Subcutaneous abdominal adipose tissue (tissue), 5 donors: ENCODE data around the gene ADARB2.

ENCODE experiments used
- H3K27ac ChIP-seq: one replicate; pipeline ENCODE4 v1.7.0; 2013; ENCODE audit warnings: low read depth, mild to moderate bottlenecking, inconsistent platforms, low read length, moderate library complexity
- H3K27me3 ChIP-seq, 5 donors: one replicate each; pipeline ENCODE4 v1.7.0; 2013; ENCODE audit warnings: low read length in 5 of 5, inconsistent platforms in 1 of 5; ENCODE audit not compliant: control insufficient read depth in 5 of 5, insufficient read depth in 4 of 5
- H3K36me3 ChIP-seq, 5 donors: one replicate each; pipeline ENCODE4 v1.7.0; 2013; ENCODE audit warnings: low read length in 5 of 5; ENCODE audit not compliant: control insufficient read depth in 5 of 5, insufficient read depth in 5 of 5
- H3K4me1 ChIP-seq, 5 donors: one replicate each; pipeline ENCODE4 v1.7.0; 2013; ENCODE audit warnings: low read length in 5 of 5, mild to moderate bottlenecking in 3 of 5, moderate library complexity in 1 of 5; ENCODE audit not compliant: control insufficient read depth in 5 of 5, insufficient read depth in 5 of 5
- H3K4me3 ChIP-seq, 5 donors: one replicate each; pipeline ENCODE4 v1.7.0; 2013; ENCODE audit warnings: low read length in 5 of 5, low read depth in 1 of 5
- H3K9ac ChIP-seq, 5 donors: one replicate each; pipeline ENCODE4 v1.7.0; 2013; ENCODE audit warnings: low read length in 5 of 5, mild to moderate bottlenecking in 4 of 5, moderate library complexity in 3 of 5
- H3K9me3 ChIP-seq, 5 donors: one replicate each; pipeline ENCODE4 v1.7.0; 2013; ENCODE audit warnings: low read length in 5 of 5; ENCODE audit not compliant: control insufficient read depth in 5 of 5
- donor health status: healthy.
- donor health status: healthy.
- donor health status: healthy.
- donor health status: healthy.
- donor health status: healthy.

ADARB2 gene

GRCh38 chr10:1594372-1595241 lies 142.7 kb downstream of the ADARB2 start:
- no peaks in the 10 kb centered on the region for H3K4me1 ChIP-seq
- H3K36me3 ChIP-seq = no peaks in the 10 kb centered on the region
- no peak overlapping the region for H3K9ac ChIP-seq
- no peak overlapping the region for H3K27ac ChIP-seq
- no peak overlapping the region for H3K4me3 ChIP-seq
- H3K27me3 ChIP-seq = peaks cover 0 to 6% (median 2%) of the 10 kb centered on the region in 5 donors
- peaks cover 0 to 6% (median 0%) of the 10 kb centered on the region in 5 donors for H3K9me3 ChIP-seq

DNA sequence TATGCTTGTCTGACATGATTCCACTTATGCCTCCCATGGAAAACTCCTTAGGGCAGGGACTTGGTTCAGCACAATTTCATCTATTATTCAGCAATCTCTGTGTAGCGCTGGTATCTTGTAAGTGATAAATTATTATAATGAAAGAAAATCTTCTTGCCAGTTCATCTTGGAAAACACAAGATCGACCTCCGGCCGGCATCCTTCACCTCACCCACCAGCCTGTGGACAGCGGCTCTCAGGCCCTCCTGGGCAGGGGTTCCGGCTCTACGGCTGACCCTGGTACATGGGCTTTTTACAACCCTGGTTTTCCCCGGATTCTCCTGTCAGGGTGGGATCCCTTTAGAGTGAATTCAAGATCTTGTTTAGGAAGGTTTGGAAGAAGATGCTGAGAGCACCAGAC lies 145.6 kb downstream of the ADARB2 start:
- H3K27ac ChIP-seq = no peak overlapping the region
- H3K9me3 ChIP-seq = peaks cover 0 to 11% (median 5%) of the 10 kb centered on the region in 5 donors
- H3K4me3 ChIP-seq = no peak overlapping the region
- no peaks in the 10 kb centered on the region for H3K36me3 ChIP-seq
- no peaks in the 10 kb centered on the region for H3K4me1 ChIP-seq
- peaks cover 0 to 6% (median 2%) of the 10 kb centered on the region in 5 donors for H3K27me3 ChIP-seq
- H3K9ac ChIP-seq = no peak overlapping the region

GRCh38 chr10:1591045-1591444 lies 146.3 kb downstream of the ADARB2 start:
- H3K9ac ChIP-seq = no peak overlapping the region

GRCh38 chr10:1589257-1589656 lies 148.1 kb downstream of the ADARB2 start:
- H3K9ac ChIP-seq = no peak overlapping the region

More at GRCh38 chr10:1591045-1591444, 146.3 kb downstream of the ADARB2 start:
- no peak overlapping the region for H3K4me3 ChIP-seq
- no peaks in the 10 kb centered on the region for H3K36me3 ChIP-seq
- H3K9me3 ChIP-seq = peaks cover 0 to 11% (median 5%) of the 10 kb centered on the region in 5 donors
- H3K27ac ChIP-seq = no peak overlapping the region
- peaks cover 0 to 6% (median 0%) of the 10 kb centered on the region in 5 donors for H3K4me1 ChIP-seq
- H3K27me3 ChIP-seq = peaks cover 0 to 6% (median 0%) of the 10 kb centered on the region in 5 donors

DNA sequence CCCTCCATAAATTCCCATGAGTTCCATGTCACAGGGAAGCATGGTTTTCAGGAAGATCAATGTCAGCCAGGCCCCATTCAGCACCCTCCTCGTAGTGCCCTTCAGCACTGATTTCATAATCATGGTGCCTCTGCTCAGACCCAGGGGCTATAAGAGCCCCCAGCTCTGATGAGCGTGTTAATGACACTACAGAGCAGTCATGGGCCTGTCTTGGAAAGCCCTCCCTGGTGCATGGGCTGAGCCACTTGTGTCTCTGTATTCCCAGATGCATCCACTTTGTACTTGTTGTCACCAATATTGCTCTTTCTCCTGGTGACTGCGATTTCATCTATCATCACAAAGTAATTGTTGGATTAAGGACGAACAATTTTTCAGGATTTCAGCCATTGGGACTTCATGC lies 154.6 kb downstream of the ADARB2 start:
- no peak overlapping the region for H3K9ac ChIP-seq
- no peaks in the 10 kb centered on the region for H3K36me3 ChIP-seq
- H3K4me1 ChIP-seq = peaks cover 0 to 6% (median 0%) of the 10 kb centered on the region in 5 donors
- H3K4me3 ChIP-seq = no peak overlapping the region
- peaks cover 0 to 2% (median 0%) of the 10 kb centered on the region in 5 donors for H3K9me3 ChIP-seq
- H3K27ac ChIP-seq = no peak overlapping the region
- no peaks in the 10 kb centered on the region for H3K27me3 ChIP-seq

More at GRCh38 chr10:1589257-1589656, 148.1 kb downstream of the ADARB2 start:
- Histone ChIP-seq H3K9me3 (peaks cover 0 to 11% (median 5%) of the 10 kb centered on the region in 5 donors), H3K4me3 (no peak overlapping the region), H3K27ac (no peak overlapping the region), H3K4me1 (peaks cover 0 to 6% (median 0%) of the 10 kb centered on the region in 5 donors), H3K27me3 (peaks cover 0 to 3% (median 0%) of the 10 kb centered on the region in 5 donors), H3K36me3 (no peaks in the 10 kb centered on the region)

- Histone ChIP-seq H3K4me3 (no peak overlapping the region), H3K4me1 (peaks cover 0 to under 1% (median 0%) of the 10 kb centered on the region in 5 donors), H3K9me3 (no peaks in the 10 kb centered on the region), H3K27ac (no peak overlapping the region), H3K27me3 (peaks cover 0 to 3% (median 0%) of the 10 kb centered on the region in 5 donors), H3K36me3 (no peaks in the 10 kb centered on the region), H3K9ac (no peak overlapping the region)
These were observed 156.1 kb downstream of the ADARB2 start for GRCh38 chr10:1581189-1581588.

DNA sequence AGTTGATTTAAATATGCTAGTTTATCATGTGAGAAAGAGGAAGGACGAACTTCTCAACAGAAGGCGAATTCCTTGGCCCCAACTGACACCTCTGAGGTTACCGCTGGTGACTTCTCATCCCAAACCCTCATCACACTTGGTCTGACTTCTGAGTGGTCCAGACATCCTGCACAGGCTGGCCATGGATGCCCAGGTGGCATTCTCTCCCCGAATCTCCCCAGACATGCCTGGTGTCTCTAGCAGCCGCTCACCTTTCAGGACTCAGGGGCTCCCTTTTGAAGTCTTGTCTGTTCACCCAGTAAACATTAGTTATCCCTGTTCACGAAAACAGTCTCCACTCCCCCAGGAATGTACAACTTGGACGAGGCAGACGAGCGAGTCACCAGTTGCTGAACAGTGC lies 157.7 kb downstream of the ADARB2 start:
- H3K27me3 ChIP-seq = peaks cover 0 to 6% (median 3%) of the 10 kb centered on the region in 5 donors
- no peaks in the 10 kb centered on the region for H3K36me3 ChIP-seq
- no peak overlapping the region for H3K27ac ChIP-seq
- H3K4me3 ChIP-seq = no peak overlapping the region
- H3K9ac ChIP-seq = no peak overlapping the region
- H3K9me3 ChIP-seq = no peaks in the 10 kb centered on the region
- H3K4me1 ChIP-seq = no peaks in the 10 kb centered on the region

DNA sequence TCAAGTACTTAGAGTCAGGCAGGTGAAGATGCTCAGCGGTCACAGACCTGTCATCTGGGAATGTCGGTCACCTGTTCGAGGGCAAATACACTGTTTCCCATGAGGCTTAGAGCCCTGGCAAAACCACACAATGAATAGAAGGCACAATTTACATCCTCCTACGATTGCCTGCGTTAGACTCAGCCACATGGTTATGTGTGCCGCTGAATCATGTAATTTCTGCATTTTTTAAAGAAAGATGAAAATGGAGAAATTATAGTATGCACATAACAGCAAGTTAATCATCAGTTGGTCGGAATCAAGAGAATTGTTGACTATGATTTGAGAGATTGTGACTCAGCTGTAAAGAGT lies 158.2 kb downstream of the ADARB2 start:
- Histone ChIP-seq H3K4me1 (no peaks in the 10 kb centered on the region), H3K27me3 (peaks cover 0 to 8% (median 3%) of the 10 kb centered on the region in 5 donors), H3K27ac (no peak overlapping the region), H3K9me3 (no peaks in the 10 kb centered on the region), H3K9ac (no peak overlapping the region), H3K4me3 (no peak overlapping the region), H3K36me3 (no peaks in the 10 kb centered on the region)

- H3K27ac ChIP-seq = no peak overlapping the region
- H3K27me3 ChIP-seq = peaks cover 0 to 9% (median 3%) of the 10 kb centered on the region in 5 donors
- H3K4me3 ChIP-seq = no peak overlapping the region
- H3K9me3 ChIP-seq = no peaks in the 10 kb centered on the region
- no peak overlapping the region for H3K9ac ChIP-seq
- no peaks in the 10 kb centered on the region for H3K36me3 ChIP-seq
- H3K4me1 ChIP-seq = no peaks in the 10 kb centered on the region
These were observed 158.8 kb downstream of the ADARB2 start for GRCh38 chr10:1578392-1579140.

DNA sequence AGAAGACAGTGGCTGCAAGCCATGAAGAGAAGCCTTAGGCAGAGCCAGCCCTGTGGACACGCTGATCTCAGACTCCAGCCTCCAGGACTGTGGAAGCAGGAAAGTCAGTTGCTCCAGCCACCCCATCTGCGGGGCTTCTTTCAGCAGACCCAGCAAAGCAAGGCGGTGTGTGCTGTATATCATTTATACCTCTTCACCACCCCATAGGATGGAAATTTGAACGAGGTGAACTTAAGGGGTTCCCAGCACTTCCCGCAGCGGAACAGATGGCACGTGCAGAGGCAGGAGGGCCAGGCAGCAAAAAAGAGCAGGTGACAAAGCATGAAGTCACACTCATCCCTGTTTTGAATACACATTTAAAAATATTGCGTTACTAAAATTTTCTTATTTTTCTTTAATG lies 159.4 kb downstream of the ADARB2 start:
- Histone ChIP-seq H3K9me3 (no peaks in the 10 kb centered on the region), H3K9ac (no peak overlapping the region), H3K27ac (no peak overlapping the region), H3K27me3 (peaks cover 0 to 13% (median 4%) of the 10 kb centered on the region in 5 donors), H3K4me3 (no peak overlapping the region), H3K36me3 (no peaks in the 10 kb centered on the region), H3K4me1 (no peaks in the 10 kb centered on the region)
